HG02642 (cell line): ENCODE results near the gene SMAD6.

ENCODE experiments used
- ATAC-seq: cut with Tn5 transposase; IDR thresholded peaks from one replicate; pipeline ENCODE4 v1.9.1; 2021; ENCODE audit warnings: mild to moderate bottlenecking; ENCODE audit not compliant: unreplicated experiment, poor library complexity

The SMAD6 gene

GRCh38 chr15:66831801-66832390, 129.9 kb downstream of the SMAD6 start:
- ATAC-seq: no peak
